ENCODE data around the gene MAU2.

MAU2 gene

GRCh38 chr19:19305066-19305465, 15.6 kb upstream of the MAU2 start:
- in situ Hi-C loops (cut with HindIII; ENCODE audit: low sequenced_read_pairs), result no loop called here

DNA sequence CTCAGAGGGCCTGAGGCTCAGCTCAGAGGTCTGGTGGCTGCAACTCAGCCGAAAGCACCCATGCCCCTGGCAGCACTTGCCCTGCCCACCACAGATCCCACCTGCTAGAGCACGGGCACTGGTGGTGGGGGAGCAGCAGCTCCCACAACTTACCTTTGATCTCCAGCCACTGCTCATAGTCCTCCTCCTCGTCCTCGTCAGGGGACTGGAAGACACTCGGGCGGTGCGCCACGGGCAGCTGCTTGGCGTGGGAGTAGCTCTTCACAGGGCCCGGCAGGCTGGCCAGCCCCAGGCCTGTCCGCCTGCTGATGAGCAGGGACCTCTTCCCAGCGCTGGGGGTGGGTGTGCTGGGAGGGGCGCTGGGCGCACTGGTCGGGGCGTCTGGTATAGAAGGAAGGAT, 14.9 kb upstream of the MAU2 start:
- no peak for DNase-seq (ENCODE audit: low read depth, low spot score)
- H3K4me3 ChIP-seq (ENCODE audit: low read depth, low read length), result no peak overlapping the region
- TF ChIP-seq CTCF (IDR thresholded peaks at IDR 0.05; ENCODE audit: low read depth, low read length), result no peak
- in situ Hi-C loops (cut with HindIII; ENCODE audit: low sequenced_read_pairs), result no loop called here

More at GRCh38 chr19:19305066-19305465, 15.6 kb upstream of the MAU2 start:
- no peak for TF ChIP-seq CTCF (IDR thresholded peaks at IDR 0.05; ENCODE audit: low read depth, low read length)
- DNase-seq (ENCODE audit: low read depth, low spot score), result no peak
- no peak overlapping the region for H3K4me3 ChIP-seq (ENCODE audit: low read depth, low read length)

DNA sequence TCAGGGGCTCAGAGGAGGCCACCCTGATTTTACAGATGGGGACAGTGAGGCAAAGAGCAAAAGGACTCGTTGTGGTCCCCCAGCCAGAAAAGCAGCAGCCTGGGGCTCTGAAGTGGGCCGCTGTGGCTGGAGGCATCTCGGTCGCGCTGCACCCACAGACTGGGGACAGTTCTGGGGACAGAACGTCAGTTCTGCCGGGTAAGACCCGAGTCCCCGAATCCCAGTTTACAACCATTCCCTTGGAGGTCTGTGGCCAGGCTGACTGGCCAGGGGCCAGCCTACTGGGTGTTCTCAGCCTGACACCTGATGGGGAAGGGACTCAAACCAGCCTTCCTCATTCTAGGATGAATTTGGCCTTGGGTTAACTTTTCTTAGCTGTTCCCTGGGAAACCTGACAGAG, 14.4 kb upstream of the MAU2 start:
- DNase-seq (ENCODE audit: low read depth, low spot score), result no peak
- no peak for TF ChIP-seq CTCF (IDR thresholded peaks at IDR 0.05; ENCODE audit: low read depth, low read length)
- H3K4me3 ChIP-seq (ENCODE audit: low read depth, low read length), result no peak overlapping the region
- in situ Hi-C loops (cut with HindIII; ENCODE audit: low sequenced_read_pairs), result no loop called here

DNA sequence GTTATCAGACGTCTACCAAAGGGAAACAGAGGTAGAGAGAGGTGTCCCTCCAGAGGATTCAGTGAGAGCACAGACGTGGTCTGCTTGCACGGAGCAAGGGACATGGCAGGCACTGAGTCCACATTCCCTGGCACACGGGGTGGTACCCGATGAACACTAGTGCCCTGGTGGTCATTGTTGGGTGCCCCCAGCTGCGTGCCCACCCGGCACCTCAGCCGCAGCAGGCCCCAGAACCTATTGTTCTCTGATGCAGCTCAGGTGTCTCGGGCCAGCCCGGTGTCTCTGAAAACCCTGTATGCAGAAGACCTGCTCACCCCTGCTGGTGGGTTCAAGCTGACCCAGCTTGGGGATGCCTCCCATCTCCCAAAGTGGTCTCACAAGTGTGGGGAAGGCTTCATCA, 12.3 kb upstream of the MAU2 start:
- in situ Hi-C loops (cut with HindIII; ENCODE audit: low sequenced_read_pairs), result no loop called here
- no peak for TF ChIP-seq CTCF (IDR thresholded peaks at IDR 0.05; ENCODE audit: low read depth, low read length)
- H3K4me3 ChIP-seq (ENCODE audit: low read depth, low read length), result no peak overlapping the region
- DNase-seq (ENCODE audit: low read depth, low spot score), result no peak

- in situ Hi-C loops (cut with HindIII; ENCODE audit: low sequenced_read_pairs), result no loop called here
- H3K4me3 ChIP-seq (ENCODE audit: low read depth, low read length), result no peak overlapping the region
- peak; percentile 5 for TF ChIP-seq CTCF (IDR thresholded peaks at IDR 0.05; ENCODE audit: low read depth, low read length)
- DNase-seq (ENCODE audit: low read depth, low spot score), result no peak
Observed at GRCh38 chr19:19315444-19315843, 5.2 kb upstream of the MAU2 start.

GRCh38 chr19:19316082-19316481, 4.5 kb upstream of the MAU2 start:
- TF ChIP-seq CTCF (IDR thresholded peaks at IDR 0.05; ENCODE audit: low read depth, low read length), result no peak
- DNase-seq (ENCODE audit: low read depth, low spot score), result no peak
- in situ Hi-C loops (cut with HindIII; ENCODE audit: low sequenced_read_pairs), result no loop called here
- no peak overlapping the region for H3K4me3 ChIP-seq (ENCODE audit: low read depth, low read length)
